PC-3 (cell line): ENCODE results near the gene MCRIP2. TPM values are rescaled to one million over a fixed set of nuclear protein-coding genes. Genes with fewer than 3 reads are reported as not detected.

ENCODE experiments used
- ATAC-seq: fragments of 200-7000 bp; cut with Tn5 transposase; 2 replicates; pipeline ENCODE4 v1.9.1; 2020; ENCODE audit warnings: mild to moderate bottlenecking, moderate library complexity
- BruUV-seq: library from RNA; stranded (reverse); fragments of 400-500 nt; replicated peaks from 2 replicates; lab custom pipeline; 2021; lab: Mats Ljungman, UMichigan
- CTCF ChIA-PET: fragments of 300-600 bp; sonication (Branson Sonifier 250); formaldehyde crosslinking; loops from one replicate; lab custom pipeline; 2022; ENCODE audit warnings: antibody characterized with exemption; lab: Charles Lee
- POLR2A ChIA-PET: fragments of 300-600 bp; sonication (Branson Sonifier 250); formaldehyde crosslinking; loops from one replicate; lab custom pipeline; 2022; ENCODE audit warnings: antibody characterized with exemption; ENCODE audit not compliant: unreplicated experiment; lab: Charles Lee
- DNase-seq: peaks from one replicate; pipeline ENCODE4 v3.0.0-alpha.2; 2015
- H2AFZ ChIP-seq: fragments of 300-600 bp; sonication (generic); 2 replicates; pipeline ENCODE4 v1.6.0; 2016; ENCODE audit warnings: antibody characterized with exemption, low read length
- H3F3A ChIP-seq: fragments of 300-600 bp; sonication (generic); one replicate; pipeline ENCODE4 v1.6.0; 2017; ENCODE audit warnings: antibody characterized with exemption, low read length, control low read depth, mild to moderate bottlenecking; ENCODE audit not compliant: unreplicated experiment
- H3K27ac ChIP-seq: fragments of 300-600 bp; sonication (generic); 2 replicates; pipeline ENCODE4 v1.5.1; 2016; ENCODE audit warnings: mild to moderate bottlenecking, low read length
- H3K27me3 ChIP-seq: fragments of 300-600 bp; sonication (generic); 2 replicates; pipeline ENCODE4 v1.6.1; 2016; ENCODE audit warnings: low read length, mixed read lengths
- H3K36me3 ChIP-seq: fragments of 300-600 bp; sonication (generic); 2 replicates; pipeline ENCODE4 v1.6.1; 2016; ENCODE audit warnings: low read depth, mixed run types, low read length, mixed read lengths
- H3K4me1 ChIP-seq: fragments of 300-600 bp; sonication (generic); 2 replicates; pipeline ENCODE4 v1.5.1; 2016; ENCODE audit warnings: low read length; ENCODE audit not compliant: insufficient read depth
- H3K4me2 ChIP-seq: fragments of 300-600 bp; sonication (generic); 2 replicates; pipeline ENCODE4 v1.6.0; 2016; ENCODE audit warnings: low read length
- H3K4me3 ChIP-seq: fragments of 300-600 bp; sonication (generic); 2 replicates; pipeline ENCODE4 v1.5.1; 2016; ENCODE audit warnings: mild to moderate bottlenecking, low read length, mixed read lengths
- H3K79me2 ChIP-seq: fragments of 300-600 bp; sonication (generic); 2 replicates; pipeline ENCODE4 v1.6.1; 2017; ENCODE audit warnings: low read length, mixed read lengths
- H3K9ac ChIP-seq: fragments of 300-600 bp; sonication (generic); 2 replicates; pipeline ENCODE4 v1.6.0; 2016; ENCODE audit warnings: mild to moderate bottlenecking, low read length
- H3K9me2 ChIP-seq: fragments of 300-600 bp; sonication (generic); replicated peaks from 2 replicates; pipeline ENCODE4 v1.6.1; 2016; ENCODE audit warnings: mixed run types, low read length, mixed read lengths
- H3K9me3 ChIP-seq: fragments of 300-600 bp; sonication (generic); 2 replicates; pipeline ENCODE4 v1.6.1; 2016; ENCODE audit warnings: low read length, mixed read lengths
- H4K20me1 ChIP-seq: fragments of 300-600 bp; sonication (generic); 2 replicates; pipeline ENCODE4 v1.6.1; 2016; ENCODE audit warnings: low read length, mixed read lengths
- CTCF ChIP-seq: fragments of 300-600 bp; sonication (generic); conservative IDR thresholded peaks from 2 replicates; pipeline ENCODE4 v1.5.1; 2017; ENCODE audit warnings: antibody characterized with exemption, low read depth, mild to moderate bottlenecking, low read length
- EZH2 ChIP-seq: fragments of 300-600 bp; sonication (generic); IDR thresholded peaks from one replicate; pipeline ENCODE4 v1.6.1; 2017; ENCODE audit warnings: antibody characterized with exemption, mild to moderate bottlenecking, low read length; ENCODE audit not compliant: unreplicated experiment
- EZH2phosphoT487 ChIP-seq: fragments of 300-600 bp; sonication (generic); IDR thresholded peaks from 2 replicates; pipeline ENCODE4 v1.6.1; 2018; ENCODE audit warnings: mild to moderate bottlenecking, antibody characterized with exemption, low read length, borderline replicate concordance
- intact Hi-C: fragments of 100-400 bp; cut with micrococcal nuclease; formaldehyde crosslinking; loops from 2 replicates; pipeline ENCODE4 v1.9.0; 2023
- total RNA-seq: library from RNA; depleted of rRNA; stranded (reverse); fragments of >200 nt; gene quantifications from 2 replicates; pipeline ENCODE4 v1.2.3, GENCODE V29; 2014

The MCRIP2 gene
- total RNA-seq, 1 experiment from 2014 or later, result 83.5 TPM

- H3F3A ChIP-seq, result no peaks in the 10 kb centered on the region
- peaks cover 3% of the 10 kb centered on the region; the same call in 1 of the 2 replicates for H3K4me1 ChIP-seq
- no peak overlapping the region for H3K9ac ChIP-seq
- no peaks in the 10 kb centered on the region for H3K36me3 ChIP-seq
- no peaks in the 10 kb centered on the region for H4K20me1 ChIP-seq
- H3K4me3 ChIP-seq, result no peak overlapping the region
- no TSS peak for BruUV-seq
- ChIA-PET CTCF (no interaction called here), POLR2A (no interaction called here)
- no peak overlapping the region for H2AFZ ChIP-seq
- no peak for DNase-seq
- no peak overlapping the region for H3K4me2 ChIP-seq
- H3K27ac ChIP-seq, result no peak overlapping the region
- H3K27me3 ChIP-seq, result no peaks in the 10 kb centered on the region
- no peak for TF ChIP-seq EZH2phosphoT487
- TF ChIP-seq CTCF, result no peak
- TF ChIP-seq EZH2, result no peak
- ATAC-seq, result no peak
- peaks cover 12% of the 10 kb centered on the region for H3K79me2 ChIP-seq
- no peaks in the 10 kb centered on the region for H3K9me3 ChIP-seq
- no peaks in the 10 kb centered on the region for H3K9me2 ChIP-seq
- intact Hi-C loops, result no loop called here
Observed at GRCh38 chr16:634051-634670, 7.5 kb upstream of the MCRIP2 start.

GRCh38 chr16:634996-635395 is 6.6 kb upstream of the MCRIP2 start:
- Histone ChIP-seq H3F3A (no peaks in the 10 kb centered on the region), H3K9ac (peak overlapping the region; percentile 83; the same call in 1 of the 2 replicates), H3K9me2 (no peaks in the 10 kb centered on the region), H3K27ac (no peak overlapping the region), H3K79me2 (peaks cover 12% of the 10 kb centered on the region), H3K4me3 (peak overlapping the region; percentile 90), H3K36me3 (no peaks in the 10 kb centered on the region), H4K20me1 (no peaks in the 10 kb centered on the region), H3K4me2 (peak overlapping the region; percentile 97), H2AFZ (no peak overlapping the region), H3K27me3 (no peaks in the 10 kb centered on the region), H3K4me1 (peaks cover 3% of the 10 kb centered on the region; the same call in 1 of the 2 replicates), H3K9me3 (no peaks in the 10 kb centered on the region)
- ChIA-PET POLR2A (no interaction called here), CTCF (no interaction called here)
- DNase-seq (no peak), ATAC-seq (no peak)
- intact Hi-C loops, result loop anchor here (5.0 kb wide), 1 partner anchor 48 kb away; no protein-coding TSS in a partner anchor
- no TSS peak for BruUV-seq
- TF ChIP-seq EZH2phosphoT487 (no peak), CTCF (no peak), EZH2 (no peak)
